BJ (cell line): ENCODE results near the gene STK40. TPM values are rescaled to one million over a fixed set of nuclear protein-coding genes. Genes with fewer than 3 reads are reported as not detected.

Experiments
- CTCF ChIA-PET: fragments of 350-600 bp; formaldehyde crosslinking; extraction: SDS; loops from one replicate; lab custom pipeline; 2021; ENCODE audit warnings: antibody characterized with exemption, inconsistent platforms; lab: Yijun Ruan, JAX
- POLR2A ChIA-PET: fragments of 300-600 bp; sonication (Branson Sonifier 250); formaldehyde crosslinking; extraction: SDS; loops from one replicate; lab custom pipeline; 2021; ENCODE audit warnings: antibody characterized with exemption; lab: Charles Lee
- DNase-seq: peaks from one replicate; pipeline ENCODE4 v3.0.0-alpha.2; 2011; ENCODE audit warnings: low read depth
- H3K27me3 ChIP-seq: 2 replicates; pipeline ENCODE4 v1.6.0; 2011; ENCODE audit warnings: low read length; ENCODE audit not compliant: control insufficient read depth, insufficient read depth
- H3K36me3 ChIP-seq: 2 replicates; pipeline ENCODE4 v1.5.1; 2011; ENCODE audit warnings: low read length; ENCODE audit not compliant: control insufficient read depth, insufficient read depth
- H3K4me3 ChIP-seq: 2 replicates; pipeline ENCODE4 v1.5.1; 2011; ENCODE audit warnings: low read depth, mild to moderate bottlenecking, control low read depth, low read length
- polyA plus RNA-seq: library from polyadenylated mRNA; depleted of rRNA; stranded (reverse); fragments of >200 nt; gene quantifications from 2 replicates; pipeline ENCODE4 v1.2.3, GENCODE V29; 2011
- TF ChIP-seq, protein P1 (sequence below): IDR thresholded peaks from 2 replicates; pipeline ENCODE4 v1.5.1; 2011; ENCODE audit warnings: low read depth, mild to moderate bottlenecking, control low read depth, inconsistent platforms, low read length, moderate library complexity; ENCODE audit not compliant: insufficient read depth

STK40 gene
- polyA plus RNA-seq, 1 experiment: 29.5 TPM

- CTCF ChIA-PET: interaction anchor here (0.8 to 4.5 kb wide), 15 partner anchors 9 to 286 kb away, joined by 3 to 46 read pairs (median 3); partner anchors contain the start of gene TRAPPC3
- DNase-seq: no peak
- H3K27me3 ChIP-seq: no peaks in the 10 kb centered on the region
- peaks cover 1% of the 10 kb centered on the region; the same call in 1 of the 2 replicates for H3K36me3 ChIP-seq
- POLR2A ChIA-PET: no interaction called here
- no peak overlapping the region for H3K4me3 ChIP-seq
- TF ChIP-seq, protein P1, sequence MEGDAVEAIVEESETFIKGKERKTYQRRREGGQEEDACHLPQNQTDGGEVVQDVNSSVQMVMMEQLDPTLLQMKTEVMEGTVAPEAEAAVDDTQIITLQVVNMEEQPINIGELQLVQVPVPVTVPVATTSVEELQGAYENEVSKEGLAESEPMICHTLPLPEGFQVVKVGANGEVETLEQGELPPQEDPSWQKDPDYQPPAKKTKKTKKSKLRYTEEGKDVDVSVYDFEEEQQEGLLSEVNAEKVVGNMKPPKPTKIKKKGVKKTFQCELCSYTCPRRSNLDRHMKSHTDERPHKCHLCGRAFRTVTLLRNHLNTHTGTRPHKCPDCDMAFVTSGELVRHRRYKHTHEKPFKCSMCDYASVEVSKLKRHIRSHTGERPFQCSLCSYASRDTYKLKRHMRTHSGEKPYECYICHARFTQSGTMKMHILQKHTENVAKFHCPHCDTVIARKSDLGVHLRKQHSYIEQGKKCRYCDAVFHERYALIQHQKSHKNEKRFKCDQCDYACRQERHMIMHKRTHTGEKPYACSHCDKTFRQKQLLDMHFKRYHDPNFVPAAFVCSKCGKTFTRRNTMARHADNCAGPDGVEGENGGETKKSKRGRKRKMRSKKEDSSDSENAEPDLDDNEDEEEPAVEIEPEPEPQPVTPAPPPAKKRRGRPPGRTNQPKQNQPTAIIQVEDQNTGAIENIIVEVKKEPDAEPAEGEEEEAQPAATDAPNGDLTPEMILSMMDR: peak; percentile 94
These were observed 35.2 kb upstream of the STK40 start for GRCh38 chr1:36420836-36421317.

GRCh38 chr1:36420409-36420808, 34.7 kb upstream of the STK40 start:
- DNase-seq: no peak
- POLR2A ChIA-PET: interaction anchor here (0.6 kb wide), 1 partner anchor 77 kb away, joined by 4 read pairs; no protein-coding TSS in a partner anchor
- TF ChIP-seq, protein P1: no peak
- H3K27me3 ChIP-seq: no peaks in the 10 kb centered on the region
- CTCF ChIA-PET: interaction anchor here (0.7 to 2.6 kb wide), 14 partner anchors 9 to 286 kb away, joined by 3 to 35 read pairs (median 4); partner anchors contain the start of gene TRAPPC3
- H3K4me3 ChIP-seq: no peak overlapping the region
- H3K36me3 ChIP-seq: peaks cover 1% of the 10 kb centered on the region; the same call in 1 of the 2 replicates

GRCh38 chr1:36419569-36419968, 33.8 kb upstream of the STK40 start:
- Histone ChIP-seq H3K27me3 (no peaks in the 10 kb centered on the region), H3K4me3 (no peak overlapping the region), H3K36me3 (peaks cover 1% of the 10 kb centered on the region; the same call in 1 of the 2 replicates)
- POLR2A ChIA-PET: no interaction called here
- CTCF ChIA-PET: interaction anchor here (0.7 to 2.6 kb wide), 10 partner anchors 8 to 305 kb away, joined by 3 to 35 read pairs (median 6); partner anchors contain the start of gene TRAPPC3
- TF ChIP-seq, protein P1: no peak
- DNase-seq: no peak

GRCh38 chr1:36419140-36419539, 33.4 kb upstream of the STK40 start:
- no peak for DNase-seq
- CTCF ChIA-PET: interaction anchor here (0.7 to 2.6 kb wide), 7 partner anchors 14 to 304 kb away, joined by 3 to 35 read pairs (median 6); partner anchors contain the start of gene TRAPPC3
- no peaks in the 10 kb centered on the region for H3K27me3 ChIP-seq
- TF ChIP-seq, protein P1: no peak
- POLR2A ChIA-PET: no interaction called here
- H3K36me3 ChIP-seq: peaks cover 1% of the 10 kb centered on the region; the same call in 1 of the 2 replicates
- H3K4me3 ChIP-seq: no peak overlapping the region

DNA sequence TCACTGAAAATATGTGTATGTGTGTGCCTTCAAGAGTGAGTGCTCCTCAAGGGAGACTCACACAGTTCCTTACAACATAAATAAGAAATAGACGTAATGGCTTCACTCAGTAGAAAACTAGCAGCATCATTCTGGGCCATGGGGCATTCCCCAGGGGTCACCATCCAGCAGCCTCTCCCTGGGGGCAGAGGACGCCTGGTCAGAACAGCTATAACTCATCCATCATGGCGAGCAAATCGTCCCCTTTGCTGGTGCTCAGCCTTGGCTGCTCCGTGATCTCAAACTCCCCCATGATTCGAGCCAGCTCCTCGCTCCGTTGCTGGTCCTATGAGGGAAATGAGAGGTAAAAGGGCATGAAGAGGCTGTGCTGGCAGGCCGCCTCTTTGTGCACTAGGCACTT, 32.2 kb upstream of the STK40 start:
- H3K36me3 ChIP-seq: peaks cover 1% of the 10 kb centered on the region; the same call in 1 of the 2 replicates
- no peak overlapping the region for H3K4me3 ChIP-seq
- POLR2A ChIA-PET: no interaction called here
- H3K27me3 ChIP-seq: no peaks in the 10 kb centered on the region
- TF ChIP-seq, protein P1: no peak
- CTCF ChIA-PET: interaction anchor here (0.8 to 1.1 kb wide), 3 partner anchors 75 to 268 kb away, joined by 3 to 4 read pairs (median 3); partner anchors contain the start of gene TRAPPC3
- no peak for DNase-seq
